Left lung (tissue), 10 donors: ENCODE data around the gene GABARAPL2. TPM values are rescaled to one million over a fixed set of nuclear protein-coding genes. Genes with fewer than 3 reads are reported as not detected.
"Not testable (repeated sequence)": the region's sequence is repeated elsewhere in the genome, so short reads cannot be mapped to it uniquely, and the experiment has no call there.

Experiments used
- ATAC-seq: fragments of 200-7000 bp; cut with Tn5 transposase; one replicate; pipeline ENCODE4 v1.9.1; 2020; ENCODE audit warnings: moderate library complexity
- DNase-seq, 4 donors: peaks; one replicate each; pipeline ENCODE4 v3.0.0-alpha.2; 2013 to 2020
- H3K27ac ChIP-seq, 2 donors: fragments of 200-600 bp; sonication (generic) in 1 of 2; one replicate each; pipeline versions ENCODE4 v1.5.0 to v1.8.0; 2020 to 2021
- H3K27me3 ChIP-seq, 2 donors: fragments of 200-600 bp; sonication (generic) in 1 of 2; one replicate each; pipeline versions ENCODE4 v1.5.0 to v1.8.0; 2020 to 2021
- H3K36me3 ChIP-seq, 2 donors: fragments of 200-600 bp; sonication (generic) in 1 of 2; one replicate each; pipeline versions ENCODE4 v1.5.0 to v1.8.0; 2020 to 2021
- H3K4me1 ChIP-seq, 2 donors: fragments of 200-600 bp; one replicate each; pipeline ENCODE4 v1.8.0; 2021
- H3K4me3 ChIP-seq, 2 donors: fragments of 200-600 bp; sonication (generic) in 1 of 2; one replicate each; pipeline versions ENCODE4 v1.5.0 to v1.8.0; 2020 to 2021; ENCODE audit warnings: mild to moderate bottlenecking in 1 of 2
- H3K9me3 ChIP-seq, 2 donors: fragments of 200-600 bp; sonication (generic) in 1 of 2; one replicate each; pipeline versions ENCODE4 v1.5.0 to v1.8.0; 2020 to 2021
- CTCF ChIP-seq, 2 donors: fragments of 200-600 bp; sonication (generic) in 1 of 2; IDR thresholded peaks; one replicate each; pipeline versions ENCODE4 v1.5.0 to v1.8.0; 2021; ENCODE audit warnings: antibody characterized with exemption in 2 of 2
- intact Hi-C, 2 donors: fragments of 100-400 bp; cut with DNase I; formaldehyde crosslinking; loops; one replicate each; pipeline versions ENCODE4 v1.11.2 to v1.14.2; 2022
- polyA plus RNA-seq, 6 donors: library from polyadenylated mRNA; unstranded; fragments of 120-200 nt; gene quantifications; one replicate each; pipeline ENCODE4 v1.2.1, GENCODE V29; 2013; ENCODE audit not compliant: insufficient read length in 6 of 6
- total RNA-seq, 2 donors: library from RNA; stranded (reverse); fragmentation: NEBNext Ultra II Directional; extraction: Animal tissue kit (Norgen Biotek cat#: 25700); gene quantifications; one replicate each; pipeline ENCODE4 v1.2.1, GENCODE V29; 2021
- donor health status: DM: no; HTN: yes; CAD: no.
- donor health status: DM: no; HTN: no; CAD: no.

The GABARAPL2 gene
- total and polyA plus RNA-seq, 8 donors = 94.1 to 145 (median 137) TPM

GRCh38 chr16:75541236-75541635 is 24.9 kb upstream of the GABARAPL2 start:
- Histone ChIP-seq H3K27me3 (no peaks in the 10 kb centered on the region), H3K27ac (no peak overlapping the region), H3K4me3 (no peak overlapping the region), H3K4me1 (no peaks in the 10 kb centered on the region), H3K9me3 (no peaks in the 10 kb centered on the region), H3K36me3 (no peaks in the 10 kb centered on the region)
- DNase-seq (no peak), ATAC-seq (no peak)
- intact Hi-C loops = no loop called here
- no peak for TF ChIP-seq CTCF (IDR thresholded peaks at IDR 0.05)

- DNase-seq, H3K9me3 ChIP-seq, ATAC-seq, H3K27ac ChIP-seq, H3K4me3 ChIP-seq, H3K27me3 ChIP-seq, H3K36me3 ChIP-seq, intact Hi-C loops, H3K4me1 ChIP-seq: not testable (repeated sequence)
Observed at GRCh38 chr16:75542462-75542861, 23.7 kb upstream of the GABARAPL2 start.

GRCh38 chr16:75545879-75546278 is 20.3 kb upstream of the GABARAPL2 start:
- H3K4me3 ChIP-seq, DNase-seq, intact Hi-C loops, ATAC-seq, H3K36me3 ChIP-seq, H3K4me1 ChIP-seq, H3K9me3 ChIP-seq, H3K27me3 ChIP-seq, H3K27ac ChIP-seq: not testable (repeated sequence)

GRCh38 chr16:75546293-75546692 is 19.9 kb upstream of the GABARAPL2 start:
- intact Hi-C loops = no loop called here
- no peaks in the 10 kb centered on the region for H3K9me3 ChIP-seq
- no peaks in the 10 kb centered on the region for H3K36me3 ChIP-seq
- DNase-seq = no peak
- no peak for ATAC-seq
- H3K4me3 ChIP-seq = no peak overlapping the region
- H3K4me1 ChIP-seq = no peaks in the 10 kb centered on the region
- TF ChIP-seq CTCF (IDR thresholded peaks at IDR 0.05) = no peak
- H3K27me3 ChIP-seq = no peaks in the 10 kb centered on the region
- H3K27ac ChIP-seq = no peak overlapping the region

- DNase-seq, H3K9me3 ChIP-seq, H3K4me1 ChIP-seq, ATAC-seq, H3K36me3 ChIP-seq, H3K27me3 ChIP-seq, H3K4me3 ChIP-seq, H3K27ac ChIP-seq, intact Hi-C loops: not testable (repeated sequence)
Observed at GRCh38 chr16:75548456-75548855, 17.7 kb upstream of the GABARAPL2 start.

- ATAC-seq (peak; percentile 65), DNase-seq (peak in 1 of 4 donors; percentile 34)
- Histone ChIP-seq H3K4me3 (no peak overlapping the region), H3K4me1 (peaks cover 0 to 4% of the 10 kb centered on the region in 2 donors), H3K27ac (peak overlapping the region in 1 of 2 donors; percentile 9), H3K27me3 (peaks cover 0 to 2% of the 10 kb centered on the region in 2 donors), H3K9me3 (no peaks in the 10 kb centered on the region), H3K36me3 (no peaks in the 10 kb centered on the region)
- TF ChIP-seq CTCF (IDR thresholded peaks at IDR 0.05) = peak in 1 of 2 donors; percentile 59
- intact Hi-C loops = no loop called here
Observed at GRCh38 chr16:75550211-75550662, 15.9 kb upstream of the GABARAPL2 start.

GRCh38 chr16:75552951-75553350 is 13.2 kb upstream of the GABARAPL2 start:
- H3K27me3 ChIP-seq = peaks cover 0 to 6% of the 10 kb centered on the region in 2 donors
- H3K27ac ChIP-seq = no peak overlapping the region
- no peak overlapping the region for H3K4me3 ChIP-seq
- H3K36me3 ChIP-seq = no peaks in the 10 kb centered on the region
- H3K9me3 ChIP-seq = no peaks in the 10 kb centered on the region
- intact Hi-C loops = no loop called here
- no peak for TF ChIP-seq CTCF (IDR thresholded peaks at IDR 0.05)
- no peak for ATAC-seq
- peaks cover 0 to 19% of the 10 kb centered on the region in 2 donors for H3K4me1 ChIP-seq
- no peak for DNase-seq
